HT-29 (cell line): Measurements from ENCODE around the gene RAI14. TPM values are rescaled to one million over a fixed set of nuclear protein-coding genes. Genes with fewer than 3 reads are reported as not detected.
"Not testable (repeated sequence)": the region's sequence is repeated elsewhere in the genome, so short reads cannot be mapped to it uniquely, and the experiment has no call there.

Experiments used
- DNase-seq: peaks from one replicate; pipeline ENCODE4 v3.0.0-alpha.2; 2015; ENCODE audit warnings: low spot score
- total RNA-seq: library from RNA; depleted of rRNA; stranded (reverse); fragments of >200 nt; shearing (Covaris generic); gene quantifications from 2 replicates; pipeline ENCODE4 v1.2.3, GENCODE V29; 2014

The RAI14 gene
- total RNA-seq, 1 experiment from 2014 or later: 27.2 TPM

DNA sequence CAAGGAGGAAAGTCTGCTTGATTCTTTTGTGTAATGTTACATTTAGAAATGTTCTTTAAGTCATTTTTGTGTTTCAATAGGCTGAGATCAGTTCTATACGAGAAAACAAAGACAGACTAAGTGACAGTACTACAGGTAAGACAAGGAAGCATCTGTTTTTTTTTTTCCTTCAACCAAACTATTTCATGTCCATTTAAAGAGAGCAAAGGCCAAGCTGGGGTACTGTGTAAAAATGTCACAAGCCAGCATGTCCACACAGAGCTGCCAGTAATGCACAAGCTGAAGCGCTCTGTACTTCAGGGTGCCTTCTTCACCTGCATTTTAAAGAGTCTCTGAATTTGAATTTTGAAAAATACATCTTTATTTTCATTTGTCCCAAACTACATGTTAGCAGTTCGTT, 162.6 kb downstream of the RAI14 start:
- DNase-seq: no peak

GRCh38 chr5:34820593-34820992, 164.5 kb downstream of the RAI14 start:
- DNase-seq: no peak

DNA sequence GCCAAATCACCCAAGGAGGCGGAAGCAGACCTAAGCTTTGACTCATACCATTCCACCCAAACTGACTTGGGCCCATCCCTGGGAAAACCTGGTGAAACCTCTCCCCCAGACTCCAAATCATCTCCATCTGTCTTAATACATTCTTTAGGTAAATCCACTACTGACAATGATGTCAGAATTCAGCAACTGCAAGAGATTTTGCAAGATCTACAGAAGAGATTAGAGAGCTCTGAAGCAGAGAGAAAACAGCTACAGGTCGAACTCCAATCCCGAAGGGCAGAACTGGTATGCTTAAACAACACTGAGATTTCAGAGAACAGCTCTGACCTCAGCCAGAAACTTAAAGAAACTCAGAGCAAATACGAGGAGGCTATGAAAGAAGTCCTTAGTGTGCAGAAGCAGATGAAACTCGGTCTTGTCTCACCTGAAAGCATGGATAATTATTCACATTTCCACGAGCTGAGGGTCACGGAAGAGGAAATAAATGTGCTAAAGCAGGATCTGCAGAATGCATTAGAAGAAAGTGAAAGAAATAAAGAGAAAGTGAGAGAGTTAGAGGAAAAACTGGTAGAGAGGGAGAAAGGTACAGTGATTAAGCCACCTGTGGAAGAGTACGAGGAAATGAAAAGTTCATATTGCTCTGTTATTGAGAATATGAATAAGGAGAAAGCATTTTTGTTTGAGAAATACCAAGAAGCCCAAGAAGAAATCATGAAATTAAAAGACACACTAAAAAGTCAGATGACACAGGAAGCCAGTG, 167.0 kb downstream of the RAI14 start:
- no peak for DNase-seq

GRCh38 chr5:34826347-34826746, 170.2 kb downstream of the RAI14 start:
- no peak for DNase-seq

GRCh38 chr5:34827588-34828506, 171.7 kb downstream of the RAI14 start:
- no peak for DNase-seq

DNA sequence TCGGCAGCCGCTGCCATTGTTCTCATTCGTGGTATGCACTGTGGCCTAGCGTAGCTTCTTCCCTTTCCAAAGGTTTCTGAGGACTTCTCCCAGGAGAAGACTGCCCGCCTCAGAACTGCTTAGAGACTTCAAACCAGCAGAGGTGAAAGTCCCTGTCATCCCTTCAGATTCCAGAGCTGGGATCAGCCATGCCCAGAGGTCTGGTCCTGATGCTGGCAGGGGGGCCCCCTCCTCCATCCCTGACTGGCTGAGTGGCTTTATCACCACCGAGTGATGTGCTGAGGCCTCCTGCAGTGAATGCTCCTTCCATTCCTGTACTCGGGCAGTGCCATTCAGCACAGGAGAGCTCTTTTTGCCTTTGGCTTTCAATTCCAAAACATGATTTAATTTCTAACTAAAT, 174.7 kb downstream of the RAI14 start:
- not testable (repeated sequence) for DNase-seq

- DNase-seq: no peak
Measured at GRCh38 chr5:34831303-34831702, 175.2 kb downstream of the RAI14 start.

GRCh38 chr5:34832568-34832967, 176.4 kb downstream of the RAI14 start:
- no peak for DNase-seq

DNA sequence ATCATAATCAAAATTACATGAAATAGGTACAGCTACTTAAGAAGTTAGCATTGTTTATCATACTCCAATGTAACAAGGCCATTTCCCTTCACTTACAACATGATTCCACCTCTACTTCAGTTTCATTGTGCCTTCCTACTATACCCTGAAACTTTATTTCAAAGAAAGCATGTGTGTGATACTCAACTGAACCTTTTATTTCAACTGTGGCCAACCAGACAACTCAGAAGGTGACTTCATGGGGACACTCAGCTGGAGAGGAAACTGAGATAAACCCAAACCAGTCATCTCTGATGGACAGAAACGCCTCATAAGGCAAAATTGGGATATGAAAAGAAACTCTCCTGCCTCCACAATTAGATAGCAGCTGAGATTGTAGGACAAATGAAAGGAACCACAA, 177.0 kb downstream of the RAI14 start:
- no peak for DNase-seq

DNA sequence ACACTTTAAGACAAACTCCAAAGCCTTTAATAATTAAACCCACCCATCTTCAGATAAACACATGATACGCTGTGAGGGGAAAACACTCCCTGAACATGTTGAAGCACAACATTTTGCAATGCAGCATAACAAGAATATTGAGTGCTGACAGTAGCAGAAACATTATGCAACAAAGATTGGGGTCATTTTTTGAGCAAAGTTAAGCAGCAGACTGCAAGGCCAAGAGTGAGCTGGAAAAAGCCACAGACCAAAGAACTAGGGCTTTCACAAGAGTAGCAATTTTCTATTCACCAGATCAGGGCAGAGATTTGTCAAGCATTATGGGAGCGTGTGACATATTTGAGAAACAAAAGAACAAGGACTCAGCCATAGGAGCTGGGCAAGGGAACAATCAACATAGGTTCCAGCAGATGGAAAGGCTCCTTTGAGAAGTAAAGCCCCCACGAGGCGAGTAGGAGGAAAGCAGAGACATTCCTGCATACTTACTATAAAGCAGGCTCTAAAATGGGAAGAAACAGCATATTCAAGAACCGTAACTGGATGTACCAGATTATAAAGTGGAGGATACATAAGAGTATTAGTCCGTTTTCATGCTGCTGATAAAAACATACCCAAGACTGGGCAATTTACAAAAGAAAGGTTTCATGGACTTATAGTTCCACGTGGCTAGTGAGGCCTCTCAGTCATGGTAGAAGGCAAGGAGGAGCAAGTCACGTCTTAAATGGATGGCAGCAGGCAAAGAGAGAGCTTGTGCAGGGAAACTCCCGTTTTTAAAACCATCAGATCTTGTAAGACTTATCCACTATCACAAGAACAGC, 178.1 kb downstream of the RAI14 start:
- no peak for DNase-seq

DNA sequence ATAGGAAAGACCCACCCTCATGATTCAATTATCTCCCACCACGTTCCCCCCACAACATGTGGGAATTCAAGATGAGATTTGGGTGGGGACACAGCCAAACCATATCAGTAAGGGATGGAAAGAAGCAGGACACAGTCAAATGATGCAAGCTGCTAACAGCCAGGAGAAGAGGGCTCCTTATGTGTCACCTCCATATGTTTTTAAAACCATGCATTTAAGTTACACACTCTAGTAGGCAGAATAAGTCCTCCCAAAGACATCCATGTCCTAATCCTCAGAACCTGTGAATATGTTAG, 178.6 kb downstream of the RAI14 start:
- DNase-seq: no peak

DNA sequence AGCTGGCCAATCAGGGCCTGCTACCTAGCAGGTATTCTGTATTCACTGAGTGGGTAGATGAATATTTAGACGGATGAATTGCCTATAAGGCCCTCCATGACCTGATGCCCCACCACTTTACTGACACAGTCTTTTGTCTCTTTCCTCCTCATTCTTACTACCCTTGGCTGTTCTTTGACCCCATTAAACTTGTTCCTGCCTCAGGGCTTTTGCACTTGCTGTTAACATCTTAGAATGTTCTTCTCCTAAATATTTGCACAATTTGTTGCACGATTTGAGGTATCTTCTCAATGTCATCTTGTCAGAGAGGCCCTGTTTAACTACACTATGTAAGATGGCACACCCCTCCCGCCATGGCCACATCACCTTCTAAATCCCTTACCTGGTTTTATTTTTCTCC, 179.5 kb downstream of the RAI14 start:
- no peak for DNase-seq

DNA sequence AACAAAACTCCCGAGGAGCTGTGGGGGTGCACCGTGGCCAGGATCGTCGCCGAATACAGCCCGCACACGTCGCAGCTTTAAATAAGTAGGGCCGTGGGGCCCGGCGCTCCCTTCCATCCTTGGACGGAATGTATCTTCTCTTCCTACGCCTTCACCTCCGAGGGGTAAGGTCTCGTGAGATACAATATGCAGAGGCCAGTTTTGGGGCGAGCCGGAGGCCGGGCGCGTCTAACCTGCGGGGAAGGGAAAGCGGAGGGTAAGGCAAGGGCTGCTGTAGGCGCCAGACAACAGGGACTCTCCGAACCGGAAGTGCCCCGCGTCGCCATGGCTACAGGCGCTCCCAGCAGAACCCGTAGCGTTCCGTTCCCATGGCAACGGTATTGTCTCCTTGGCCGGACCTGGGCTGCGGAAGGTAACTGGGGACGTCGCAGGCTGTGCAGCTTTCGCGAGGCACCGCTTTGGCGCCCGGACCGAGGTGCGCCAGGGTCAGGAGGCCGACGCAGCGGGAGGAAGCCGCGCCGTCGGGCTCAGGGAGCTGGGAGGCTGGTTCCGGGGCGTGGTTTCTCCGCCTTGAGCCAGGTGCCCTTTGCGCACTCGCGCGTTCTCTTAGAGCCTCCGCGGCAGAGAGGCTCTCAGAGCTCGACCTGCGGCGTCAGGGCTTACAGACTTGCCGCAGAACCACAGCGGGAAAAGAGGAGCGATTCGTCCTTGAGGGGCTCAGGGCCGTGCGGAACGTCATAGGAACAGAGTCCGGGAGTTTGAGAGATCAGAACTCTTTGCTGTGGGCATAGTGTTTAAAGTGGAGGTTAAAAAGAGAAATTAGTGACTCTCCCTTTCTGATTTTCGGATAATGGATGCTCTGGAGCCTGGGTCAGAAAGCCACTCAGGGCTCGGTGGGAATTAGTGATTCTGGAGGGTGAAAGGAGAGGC, 182.9 kb downstream of the RAI14 start, which contains the start of gene TTC23L:
TSS of gene TTC23L (plus strand) at position 380 of the 930 bp plus-strand sequence. CDS start 1,508 bp downstream, outside the sequence.
- peak; percentile 98 for DNase-seq

DNA sequence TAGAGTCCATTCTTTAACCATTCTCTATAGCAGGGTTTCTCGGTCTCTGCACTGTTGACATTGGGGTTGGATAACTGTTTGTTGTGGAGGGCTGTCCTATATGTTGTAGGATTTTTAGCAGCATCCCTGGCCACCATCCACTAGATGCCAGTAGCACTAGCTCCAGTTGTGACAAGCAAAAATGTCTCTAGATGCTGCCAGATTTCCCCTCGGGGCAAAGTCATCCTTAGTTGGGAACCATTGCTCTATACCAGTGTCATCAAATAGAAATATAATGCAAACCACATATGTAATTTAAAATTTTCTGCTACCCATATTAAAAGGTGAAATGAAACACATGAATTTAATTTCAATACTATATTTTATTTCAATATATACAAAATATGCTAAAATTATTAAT, 185.7 kb downstream of the RAI14 start:
- no peak for DNase-seq

- DNase-seq: no peak
Measured at GRCh38 chr5:34842554-34842953, 186.4 kb downstream of the RAI14 start.

GRCh38 chr5:34843497-34843896, 187.4 kb downstream of the RAI14 start:
- no peak for DNase-seq

GRCh38 chr5:34844106-34844505, 188.0 kb downstream of the RAI14 start:
- DNase-seq: no peak

DNA sequence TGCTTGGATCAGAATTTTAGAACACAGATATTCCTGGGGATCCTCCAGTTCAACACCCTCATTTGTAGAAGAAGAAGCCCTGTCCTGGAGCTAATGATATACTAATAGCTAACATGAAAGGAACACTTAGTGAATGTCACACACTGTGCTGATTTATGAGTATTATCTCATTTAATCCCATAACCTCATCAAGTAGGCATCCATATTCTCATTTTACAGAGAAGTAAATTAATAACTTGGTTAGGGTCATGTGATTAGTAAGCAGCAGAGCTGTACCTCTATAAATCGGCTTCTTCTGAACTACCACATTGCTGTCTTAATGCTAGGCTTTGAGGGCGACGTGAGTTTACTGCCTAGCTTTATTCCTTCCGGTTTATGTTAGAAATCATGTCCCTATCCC, 188.9 kb downstream of the RAI14 start:
- no peak for DNase-seq

DNA sequence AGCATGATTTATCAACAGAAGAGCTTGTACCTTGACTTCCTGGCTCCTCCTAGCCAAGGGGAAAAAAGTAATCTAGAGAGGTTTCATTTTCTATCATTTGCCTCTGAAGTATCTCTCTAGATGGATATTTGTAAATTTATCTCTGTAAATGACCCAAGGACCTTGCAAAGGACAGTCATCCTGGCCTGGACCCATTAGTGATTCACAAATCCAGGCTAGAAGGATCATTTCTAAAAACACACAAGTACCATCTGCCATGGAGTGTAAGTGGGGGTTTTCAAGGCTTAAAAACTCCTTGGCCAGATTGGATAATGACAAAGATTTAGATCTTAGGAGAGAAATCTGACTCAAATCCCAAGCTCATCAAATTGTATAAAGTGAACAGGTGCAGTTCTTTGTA, 190.9 kb downstream of the RAI14 start:
- DNase-seq: no peak

DNA sequence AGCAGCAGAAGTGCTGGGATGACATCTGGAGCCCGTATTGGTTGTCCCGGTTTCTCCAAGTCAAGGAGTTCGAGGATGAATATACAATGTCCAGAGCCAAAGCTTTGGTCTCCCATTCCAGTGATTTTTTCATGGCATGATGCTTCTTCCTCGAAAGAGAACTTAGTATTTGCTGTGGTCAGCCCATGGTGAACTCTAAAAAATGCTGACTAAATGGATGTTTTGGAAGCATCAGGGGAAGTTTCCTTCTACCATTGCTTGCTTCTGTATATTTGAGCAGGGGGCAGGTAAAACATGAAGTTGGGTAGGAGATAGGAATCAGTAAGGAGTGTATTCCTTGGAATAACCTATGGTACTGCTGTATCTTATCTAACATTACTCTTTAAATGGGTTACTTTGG, 191.4 kb downstream of the RAI14 start:
- DNase-seq: no peak

DNA sequence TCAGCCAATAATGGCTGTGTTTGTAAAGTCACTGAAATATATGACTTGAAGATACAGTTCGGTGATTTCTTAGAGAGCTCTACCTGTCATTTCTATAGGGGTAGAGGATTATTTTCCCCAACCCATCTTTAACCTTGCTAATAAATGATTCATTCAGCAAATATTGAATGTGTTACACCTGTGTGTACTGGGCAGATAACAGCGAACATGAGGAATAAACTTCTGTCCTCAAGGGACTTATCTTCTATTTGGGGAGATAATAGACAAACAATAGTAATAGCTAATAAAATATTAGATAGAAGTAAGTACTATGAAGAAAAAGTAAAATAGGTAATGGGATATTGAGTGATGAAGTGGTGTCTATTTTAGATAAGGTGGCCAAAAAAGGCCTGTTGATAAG, 192.1 kb downstream of the RAI14 start:
- DNase-seq: no peak
